IPS DF 19.7 (cell line): ENCODE results near the gene MAP3K20.
"Not testable (repeated sequence)": the region's sequence is repeated elsewhere in the genome, so short reads cannot be mapped to it uniquely, and the experiment has no call there.

Experiments used
- DNase-seq: peaks from one replicate; pipeline ENCODE4 v3.0.0-alpha.2; 2013; ENCODE audit warnings: low read depth, low spot score

MAP3K20 gene

DNA sequence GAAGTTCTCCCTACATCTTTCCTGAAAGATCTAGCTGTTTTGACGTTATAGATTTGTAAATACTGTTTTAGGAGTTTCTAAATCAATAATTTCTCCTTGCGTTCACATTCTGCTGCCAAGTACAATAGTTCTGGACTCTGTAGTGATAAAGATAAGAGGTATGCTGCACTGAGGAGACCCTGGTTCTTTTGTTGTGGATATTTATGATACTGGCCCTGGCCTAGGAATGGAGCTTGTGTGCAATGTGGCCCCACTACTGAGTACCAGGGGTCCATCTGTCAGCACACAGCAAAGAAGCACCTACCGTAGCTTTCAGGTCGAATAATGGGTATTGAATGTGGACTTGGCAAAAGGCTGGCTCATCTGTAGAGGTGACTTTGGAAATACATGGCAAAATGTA, 85.0 kb downstream of the MAP3K20 start:
- no peak for DNase-seq

DNA sequence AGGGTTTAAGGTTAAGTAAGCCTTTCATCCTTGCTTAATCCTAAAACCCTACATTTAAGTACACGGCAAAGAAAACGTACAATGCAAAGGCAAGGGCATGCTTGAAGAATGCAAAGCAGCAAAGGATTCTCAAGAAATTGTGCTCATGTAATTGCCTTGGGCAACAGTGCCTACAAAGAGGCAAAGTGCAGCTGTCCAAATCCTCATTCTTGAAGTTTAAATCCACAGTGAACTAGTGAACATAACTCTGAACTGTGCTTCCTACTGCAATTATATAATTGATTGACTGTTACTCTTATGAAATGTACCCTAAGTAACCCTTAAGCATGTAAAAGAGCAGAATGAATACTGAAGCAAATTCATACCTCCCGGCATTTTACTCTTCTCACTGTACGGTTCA, 85.4 kb downstream of the MAP3K20 start:
- DNase-seq = no peak

DNA sequence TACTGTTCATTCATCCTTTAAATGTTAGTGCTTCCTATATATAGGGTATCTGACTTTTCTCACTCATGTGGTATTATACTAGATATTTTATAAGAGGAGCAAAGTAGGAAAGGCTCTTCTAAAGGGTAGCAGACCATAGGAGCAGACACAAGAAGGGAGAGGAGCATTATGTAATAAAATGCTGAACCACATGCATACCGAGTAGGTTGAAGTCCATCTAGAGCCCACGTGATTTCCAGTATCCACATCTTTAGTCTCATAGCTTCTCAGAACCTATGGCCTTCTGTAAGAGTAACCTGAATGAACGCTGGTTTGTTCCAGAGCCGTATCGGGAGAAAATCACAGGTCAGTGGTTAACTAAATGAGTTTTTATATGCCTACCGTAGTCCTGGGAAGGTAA, 85.9 kb downstream of the MAP3K20 start:
- DNase-seq = no peak

DNA sequence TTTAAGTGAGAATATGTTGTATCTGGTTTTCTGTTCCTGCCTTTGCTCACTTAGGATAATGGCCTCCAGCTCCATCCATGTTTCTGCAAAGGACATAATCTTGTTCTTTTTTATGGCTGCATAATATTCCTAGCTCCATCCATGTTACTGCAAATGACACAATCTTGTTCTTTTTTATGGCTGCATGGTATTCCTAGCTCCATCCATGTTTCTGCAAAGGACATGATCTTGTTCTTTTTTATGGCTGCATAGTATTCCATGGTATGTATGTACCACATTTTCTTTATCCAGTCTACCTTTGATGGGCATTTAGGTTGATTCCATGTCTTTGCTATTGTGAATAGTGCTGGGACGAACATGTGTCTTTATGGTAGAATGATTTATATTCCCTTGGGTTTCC, 87.7 kb downstream of the MAP3K20 start:
- not testable (repeated sequence) for DNase-seq

DNA sequence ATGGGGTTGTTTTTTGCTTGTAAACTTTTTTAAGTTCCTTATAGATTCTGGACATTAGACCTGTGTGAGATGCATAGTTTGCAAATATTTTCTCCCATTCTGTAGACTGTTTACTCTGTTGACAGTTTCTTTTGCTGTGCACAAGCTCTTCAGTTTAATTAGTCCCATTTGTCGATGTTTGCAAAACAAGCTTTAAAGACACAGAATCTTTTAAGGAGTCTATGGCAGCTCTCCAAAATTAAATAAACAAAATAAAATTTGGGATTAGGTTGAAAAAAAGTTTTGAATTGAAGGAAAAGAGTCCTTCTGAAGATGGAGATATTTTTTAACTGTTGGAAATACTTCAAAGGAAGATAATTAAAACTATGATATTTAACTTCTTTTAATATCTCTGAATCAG, 88.8 kb downstream of the MAP3K20 start:
- DNase-seq = no peak

DNA sequence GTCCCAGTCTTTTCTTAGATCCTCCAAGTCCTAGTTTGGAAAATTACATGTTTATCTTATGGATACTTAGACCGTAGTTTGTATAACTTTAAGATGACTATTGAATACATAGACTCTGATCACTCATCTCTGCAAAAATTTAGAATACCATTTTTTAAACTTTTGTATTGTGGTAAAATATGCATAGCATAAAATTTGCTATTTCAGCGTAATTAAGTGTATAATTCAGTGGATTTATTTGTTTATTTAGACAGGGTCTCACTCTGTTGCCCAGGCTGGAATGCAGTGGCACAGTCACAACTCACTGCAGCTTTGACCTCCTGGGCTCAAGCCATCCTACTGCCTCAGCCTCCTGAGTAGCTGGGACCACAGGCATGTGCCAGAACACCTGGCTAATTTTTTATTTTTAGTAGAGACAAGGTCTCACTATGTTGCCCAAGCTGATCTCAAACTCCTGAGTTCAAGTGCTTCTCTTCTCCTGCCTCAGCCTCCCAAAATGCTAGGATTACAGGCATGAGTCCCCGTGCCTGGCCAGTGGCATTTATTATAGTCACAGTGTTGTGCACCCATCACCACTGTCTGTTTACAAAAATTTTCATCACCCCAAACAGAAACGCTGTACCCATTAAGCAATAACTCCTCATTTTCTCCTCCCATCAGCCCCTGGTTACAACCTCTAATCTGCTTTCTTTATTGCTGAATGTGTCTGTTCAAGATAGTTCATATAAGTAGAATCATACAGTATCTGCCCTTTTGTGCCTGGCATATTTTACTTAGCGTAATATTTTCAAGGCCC, 90.0 kb downstream of the MAP3K20 start:
- no peak for DNase-seq

DNA sequence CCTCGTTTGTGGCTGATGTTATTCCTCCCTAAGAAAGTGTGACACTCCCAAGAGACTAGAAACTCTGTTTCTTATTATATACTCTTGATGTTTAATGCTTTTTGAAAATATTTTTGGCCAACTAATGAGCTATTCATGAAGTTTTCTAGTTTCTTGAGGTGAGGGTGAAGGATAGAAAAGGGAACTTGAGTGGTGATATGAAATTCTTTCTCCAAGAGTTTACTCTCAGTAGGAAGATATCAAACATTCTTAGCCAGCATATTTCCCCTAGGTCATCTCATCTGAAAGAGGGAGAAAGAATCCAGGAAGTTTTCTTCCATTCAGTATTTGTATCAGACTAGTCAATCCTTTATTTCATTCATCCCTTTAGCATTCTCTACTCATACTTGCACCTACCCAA, 95.7 kb downstream of the MAP3K20 start:
- DNase-seq = no peak

DNA sequence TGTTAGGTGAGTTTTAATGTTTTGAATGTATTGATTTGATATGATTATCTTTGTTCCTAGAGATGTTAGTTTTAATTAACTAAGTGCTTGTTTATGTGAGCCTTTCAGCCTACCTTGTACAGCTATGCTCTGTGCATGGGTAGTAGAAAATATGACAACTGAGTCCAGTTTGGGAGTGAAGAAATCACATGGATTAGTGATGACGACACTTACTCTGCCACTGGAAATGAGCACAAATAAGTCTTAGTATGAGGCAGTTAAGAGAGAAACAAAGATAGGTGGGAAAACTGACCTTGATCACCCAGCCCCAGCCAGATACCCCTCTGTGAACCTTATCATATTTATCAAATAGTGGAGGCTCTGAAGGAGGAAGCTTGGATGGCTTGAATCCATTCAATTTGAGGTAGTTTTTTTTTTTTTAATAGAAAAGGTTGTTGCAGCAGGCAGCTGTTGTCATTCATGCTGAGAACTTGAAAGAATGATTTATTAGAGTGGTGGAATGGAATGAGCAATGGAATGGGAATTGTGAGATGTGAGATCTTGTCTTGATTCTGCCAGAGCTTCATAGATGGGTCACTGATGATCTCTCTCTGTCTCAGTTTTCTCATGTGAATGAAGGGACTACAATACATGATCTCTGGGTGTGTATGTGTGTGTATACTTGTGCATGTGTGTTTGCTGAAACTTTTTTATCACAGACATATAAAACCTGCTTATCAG, 96.4 kb downstream of the MAP3K20 start:
- DNase-seq = no peak

DNA sequence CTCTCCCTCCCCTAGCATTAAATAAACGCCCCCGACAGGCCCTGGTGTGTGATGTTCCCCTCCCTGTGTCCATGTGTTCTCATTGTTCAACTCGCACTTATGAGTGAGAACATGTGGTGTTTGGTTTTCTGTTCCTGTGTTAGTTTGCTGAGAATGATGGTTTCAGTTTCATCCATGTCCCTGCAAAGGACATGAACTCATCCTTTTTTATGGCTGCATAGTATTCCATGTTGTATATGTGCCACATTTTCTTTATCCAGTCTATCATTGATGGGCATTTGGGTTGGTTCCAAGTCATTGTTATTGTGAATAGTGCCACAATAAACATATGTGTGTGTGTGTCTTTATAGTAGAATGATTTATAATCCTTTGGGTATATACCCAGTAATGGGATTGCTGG, 98.7 kb downstream of the MAP3K20 start:
- not testable (repeated sequence) for DNase-seq

DNA sequence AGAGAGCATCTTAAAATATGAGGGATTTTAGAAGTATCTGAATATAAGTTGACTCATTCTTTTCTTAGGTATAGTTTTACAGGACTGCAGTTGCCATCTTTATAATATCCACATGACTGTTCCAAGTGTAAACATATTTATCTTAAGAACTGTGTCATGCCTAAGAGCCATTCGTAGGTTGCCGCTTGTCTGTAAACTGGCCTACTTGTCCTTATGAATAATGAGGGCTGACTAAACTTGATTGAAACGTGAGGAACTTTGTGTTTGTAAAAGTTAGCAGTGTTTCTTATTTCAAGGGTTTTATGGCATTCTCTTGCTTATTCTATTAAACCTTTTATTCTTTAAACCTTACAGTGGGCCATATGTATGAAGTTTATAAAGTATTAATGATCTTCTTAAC, 99.6 kb downstream of the MAP3K20 start:
- DNase-seq = no peak

DNA sequence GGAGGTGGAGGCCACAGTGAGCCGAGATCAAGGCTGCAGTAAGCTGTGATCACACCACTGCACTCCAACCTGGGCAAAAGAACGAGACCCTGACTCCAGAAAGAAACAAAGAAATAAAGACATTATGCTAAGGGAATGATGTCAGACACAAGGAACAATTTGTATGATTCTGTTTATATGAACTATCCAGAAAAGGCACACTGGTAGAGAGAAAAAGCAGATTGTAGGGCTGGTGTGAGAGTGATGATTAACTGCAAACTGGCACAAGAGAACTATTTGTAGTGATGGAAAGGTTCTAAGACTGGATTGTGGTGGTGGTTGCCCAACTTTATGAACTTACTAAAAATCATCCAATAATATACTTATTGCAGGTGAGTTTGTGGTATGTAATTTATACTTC, 106.3 kb downstream of the MAP3K20 start:
- no peak for DNase-seq

DNA sequence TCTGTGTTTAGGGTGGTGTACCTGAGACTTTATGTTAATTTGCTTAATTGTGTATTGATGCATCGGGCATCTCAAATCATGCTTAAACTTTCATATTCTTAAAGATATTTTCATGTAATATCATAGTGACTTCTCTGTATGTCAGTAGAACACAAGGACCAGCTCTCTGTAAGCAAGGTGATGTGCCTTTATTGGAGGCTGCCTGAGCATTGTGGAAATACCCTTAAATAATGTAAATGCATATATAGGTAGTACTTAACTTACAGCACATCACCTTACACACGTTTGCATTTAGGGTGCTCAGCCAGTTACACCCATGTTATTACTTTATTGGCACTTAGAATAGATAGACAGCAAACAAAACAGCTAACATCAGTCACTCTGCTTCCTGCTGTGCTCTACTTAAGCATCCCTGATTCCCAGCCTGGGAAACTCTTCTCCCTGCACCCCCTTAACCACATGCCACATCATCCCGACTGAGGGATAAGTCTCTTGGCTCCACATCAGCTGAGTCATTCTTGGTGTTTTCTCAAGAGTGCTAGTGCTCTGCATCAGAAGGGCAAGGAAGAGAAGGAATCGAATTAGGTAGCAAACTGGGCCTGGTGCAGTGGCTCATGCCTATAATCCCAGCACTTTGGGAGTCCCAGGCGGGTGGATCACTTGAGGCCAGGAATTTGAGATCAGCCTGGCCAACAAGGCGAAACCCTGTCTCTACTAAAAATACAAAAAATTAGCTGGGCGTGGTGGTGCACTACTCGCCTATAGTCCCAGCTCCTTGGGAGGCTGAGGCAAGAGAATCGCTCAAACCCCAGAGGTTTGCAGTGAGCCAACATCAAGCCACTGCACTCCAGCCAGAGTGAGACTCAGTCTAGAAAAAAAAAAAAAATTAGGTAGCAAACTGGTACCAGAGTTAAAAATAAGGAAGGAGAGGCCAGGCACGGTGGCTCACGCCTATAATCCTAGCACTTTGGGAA, 108.7 kb downstream of the MAP3K20 start:
- no peak for DNase-seq

DNA sequence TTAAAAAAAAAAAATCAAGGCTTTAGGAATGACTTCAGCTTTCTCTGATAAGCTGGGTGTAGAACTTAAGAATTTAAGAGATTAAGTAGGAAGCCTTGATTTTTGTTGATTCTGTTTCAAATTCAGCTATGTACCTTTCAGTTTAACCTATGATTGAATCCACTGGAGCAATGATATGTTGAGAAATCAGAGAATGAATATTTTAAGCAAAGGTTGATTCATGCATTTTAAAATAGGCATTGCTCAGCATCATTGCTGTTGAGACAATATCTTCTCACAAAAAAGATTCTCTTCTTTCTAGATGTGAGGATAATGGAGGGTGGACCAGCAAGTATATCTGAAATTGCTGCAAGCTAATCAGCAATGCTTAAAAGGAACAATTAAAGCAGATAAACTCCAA, 109.8 kb downstream of the MAP3K20 start:
- no peak for DNase-seq

DNA sequence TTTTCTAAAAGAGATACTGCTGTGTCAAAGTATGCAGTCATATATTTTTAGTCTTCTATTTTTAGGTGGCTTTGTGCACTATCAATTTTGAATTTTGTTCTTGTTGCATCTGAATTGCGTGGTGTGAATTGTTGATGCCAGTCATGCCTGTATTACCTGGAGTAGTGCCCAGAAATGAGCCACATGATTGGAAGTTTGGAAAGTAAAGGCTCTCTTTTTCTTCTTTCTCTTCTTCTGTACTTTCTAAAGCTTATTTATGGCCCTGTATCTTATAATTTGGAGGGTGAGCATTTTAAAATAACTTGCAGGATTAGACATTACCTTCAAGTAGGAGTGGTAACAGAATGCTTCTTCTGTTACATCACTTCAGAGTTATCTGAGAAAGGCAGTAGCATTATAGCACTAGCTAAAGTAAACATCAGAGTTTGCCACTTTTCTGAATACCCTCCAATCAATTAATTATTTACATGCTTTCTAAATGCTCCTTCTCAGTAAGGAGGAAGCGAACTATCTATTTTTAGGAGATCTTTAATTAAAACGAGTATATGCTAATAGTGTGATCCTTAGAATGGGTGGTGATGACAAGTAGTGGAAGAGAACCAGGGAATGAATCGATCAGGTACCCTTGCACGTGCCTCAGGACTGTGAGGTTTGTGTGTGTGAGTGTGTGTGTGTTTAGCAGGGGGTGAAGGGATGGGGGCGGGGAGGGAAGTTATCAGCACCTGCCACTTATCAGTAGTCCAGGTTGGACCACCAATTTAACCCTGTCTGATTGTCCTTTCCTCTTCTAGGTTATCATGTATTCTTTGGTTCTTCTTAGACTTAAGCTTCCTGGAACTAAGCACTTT, 112.5 kb downstream of the MAP3K20 start:
- no peak for DNase-seq

DNA sequence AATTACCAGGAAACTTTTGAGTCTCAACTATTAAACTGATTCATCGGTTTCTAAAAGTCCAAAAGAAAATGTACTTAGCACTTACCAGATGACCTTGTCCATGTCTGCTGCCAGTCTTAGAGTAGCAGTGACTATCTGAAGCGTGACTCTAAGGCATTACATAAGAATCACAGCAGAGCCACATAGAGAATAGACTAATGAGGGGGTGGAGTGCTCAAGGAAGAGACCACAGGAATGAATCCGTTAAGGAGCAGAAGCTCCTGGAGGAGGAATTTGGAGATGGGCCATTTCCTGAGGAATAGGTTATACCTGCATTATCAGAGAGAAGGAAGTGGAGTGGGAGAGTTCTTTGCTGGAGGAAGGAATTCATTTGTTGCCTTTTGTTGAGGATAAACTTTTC, 116.0 kb downstream of the MAP3K20 start:
- peak; percentile 79 for DNase-seq

DNA sequence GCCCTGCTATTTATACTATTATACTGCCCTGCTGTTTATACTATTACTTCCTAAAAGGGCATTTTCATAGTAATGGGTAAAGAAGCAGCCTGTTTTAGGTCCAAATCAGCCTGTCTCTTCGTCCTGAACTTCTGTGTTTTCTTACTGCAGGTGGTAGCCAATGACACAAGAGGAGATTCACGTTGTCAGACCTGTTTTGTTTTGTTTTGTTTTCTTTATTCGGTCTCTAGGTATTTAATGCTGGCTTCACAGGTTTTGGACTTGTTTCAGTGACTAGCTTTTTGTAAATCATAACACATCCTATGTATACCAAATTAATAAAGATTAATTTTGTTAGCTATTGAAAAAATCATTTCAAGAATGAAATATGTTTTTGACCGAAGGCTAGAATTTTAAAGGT, 116.4 kb downstream of the MAP3K20 start:
- DNase-seq = no peak

DNA sequence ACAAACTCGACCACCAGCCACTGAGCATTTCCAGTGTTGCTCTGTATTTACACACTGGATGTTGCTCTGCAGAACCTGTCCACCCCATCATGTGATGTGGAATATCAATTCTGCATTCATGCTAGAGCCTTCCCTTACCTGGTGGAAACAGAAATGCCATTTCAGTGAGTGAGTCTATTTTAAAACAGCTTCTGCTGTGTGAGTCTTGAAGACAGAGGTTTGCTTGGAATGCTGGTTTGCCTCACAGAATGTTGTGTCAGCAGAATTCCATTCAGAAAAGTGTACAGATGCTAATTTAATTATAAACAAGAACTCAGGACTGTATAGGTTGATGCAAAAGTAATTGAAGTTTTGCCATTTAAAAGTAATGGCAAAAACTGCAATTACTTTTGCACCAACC, 118.3 kb downstream of the MAP3K20 start:
- no peak for DNase-seq

DNA sequence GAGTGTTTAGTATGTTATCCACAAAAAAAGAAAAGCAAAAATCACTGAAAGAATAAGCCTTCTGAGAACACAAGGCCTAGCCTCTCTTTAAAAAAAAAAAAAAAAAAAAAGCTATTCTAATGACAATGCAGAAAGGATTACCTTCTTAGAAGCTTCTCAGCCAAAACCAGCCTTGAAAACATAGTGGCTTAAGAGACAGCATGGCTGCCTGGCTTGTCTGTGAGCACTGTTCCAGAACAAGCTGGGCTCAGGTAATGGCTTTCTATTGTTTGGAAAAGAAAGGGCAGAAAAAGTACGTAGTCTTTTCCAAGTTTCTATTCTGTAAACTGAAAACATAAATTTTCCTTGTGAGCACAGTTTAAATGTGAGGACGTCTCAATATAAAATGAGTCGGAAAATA, 119.5 kb downstream of the MAP3K20 start:
- DNase-seq = no peak

DNA sequence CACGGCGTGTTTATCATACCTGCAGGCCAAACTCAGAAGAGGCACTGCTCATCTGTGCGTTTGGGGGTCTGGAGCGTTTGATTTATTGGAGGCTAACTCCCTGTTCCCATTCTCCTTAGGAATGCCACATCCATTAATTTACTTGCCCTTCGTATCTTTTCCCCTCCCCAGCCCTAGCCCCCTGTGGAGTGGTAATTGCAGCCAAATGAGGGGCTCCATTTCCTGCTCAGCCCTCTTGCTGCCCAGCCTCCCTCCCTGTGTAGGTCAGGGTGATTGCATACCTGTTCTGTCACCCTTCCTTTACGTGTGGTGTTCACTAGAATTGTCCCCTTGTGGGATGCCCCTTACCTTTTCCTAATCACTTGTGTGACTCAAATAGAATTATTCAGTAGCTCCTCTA, 120.4 kb downstream of the MAP3K20 start:
- DNase-seq = peak; percentile 57

DNA sequence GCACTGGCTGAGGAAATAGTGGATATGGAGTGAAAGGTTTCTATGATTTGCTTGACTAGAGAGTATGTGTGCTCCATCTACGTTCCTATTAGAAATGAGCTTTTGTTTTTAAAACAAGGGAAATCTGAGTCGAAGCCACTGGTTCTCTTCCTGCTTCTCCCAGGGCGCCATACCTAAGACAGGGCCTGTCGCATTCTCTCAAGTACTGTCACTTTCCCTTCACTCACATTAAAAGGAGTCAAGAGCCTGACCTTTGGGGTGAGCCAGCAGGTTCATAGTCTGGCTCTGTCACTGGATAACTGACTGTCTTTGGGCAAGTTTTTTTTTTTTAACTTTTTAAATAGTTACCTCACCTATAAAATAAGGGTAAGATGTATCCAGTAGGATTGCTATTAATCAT, 121.0 kb downstream of the MAP3K20 start:
- no peak for DNase-seq

DNA sequence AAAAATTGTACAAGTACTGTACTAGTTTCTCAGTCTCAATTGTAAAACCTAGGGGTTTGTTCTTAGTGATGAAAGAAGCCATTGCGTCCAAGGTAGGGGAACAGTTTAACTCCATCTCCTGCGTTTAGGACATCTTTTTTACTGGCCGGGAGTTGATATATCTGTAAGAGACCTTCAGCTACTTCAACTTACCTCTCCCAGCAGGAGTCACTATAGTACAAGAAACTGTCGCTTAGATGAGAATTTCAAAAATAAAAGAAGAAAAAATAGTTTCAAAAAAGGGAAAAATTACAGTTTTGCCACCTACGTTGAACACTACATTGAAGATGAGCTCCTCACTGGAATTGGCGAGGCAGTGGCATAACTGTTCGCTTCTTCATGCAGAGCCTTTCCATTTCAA, 122.7 kb downstream of the MAP3K20 start:
- DNase-seq = no peak
